K562 (cell line): ENCODE results near the gene BCAP31.

ENCODE experiments used
- CTCF ChIP-seq, 3 experiments: IDR thresholded peaks in 2 of 3; conservative IDR thresholded peaks in 1 of 3; 2 replicates each; pipeline ENCODE4 v1.5.1; 2011 to 2012; ENCODE audit warnings: low read length in 3 of 3, mild to moderate bottlenecking in 3 of 3, control low read depth in 2 of 3, improper control_type of control experiment in 1 of 3, inconsistent platforms in 1 of 3, low read depth in 1 of 3, mixed read lengths in 1 of 3, moderate library complexity in 1 of 3; ENCODE audit not compliant: insufficient read depth in 2 of 3
- CUX1 ChIP-seq: fragments of 200-800 bp; sonication (Bioruptor generic); IDR thresholded peaks from 2 replicates; pipeline ENCODE4 v1.6.1; 2016; ENCODE audit warnings: missing genetic modification characterization, missing compliant biosample characterization
- E4F1 ChIP-seq: fragments of 250-450 bp; sonication (Bioruptor Pico); IDR thresholded peaks from 2 replicates; pipeline ENCODE4 v1.5.0; 2021; ENCODE audit warnings: mild to moderate bottlenecking, borderline replicate concordance
- FOXP1 ChIP-seq: sonication (generic); formaldehyde crosslinking; IDR thresholded peaks from 2 replicates; pipeline ENCODE4 v1.8.0; 2022; ENCODE audit warnings: mild to moderate bottlenecking, missing genetic modification reagents
- HMBOX1 ChIP-seq: sonication (generic); IDR thresholded peaks from 2 replicates; pipeline ENCODE4 v1.6.1; 2016
- HNRNPUL1 ChIP-seq: fragments of 200-400 bp; formaldehyde crosslinking; IDR thresholded peaks from 2 replicates; pipeline ENCODE4 v1.6.1; 2017; ENCODE audit warnings: low read length
- POLR2A ChIP-seq: fragments of 450-650 bp; conservative IDR thresholded peaks from 2 replicates; pipeline ENCODE4 v1.6.1; 2016
- TAF1 ChIP-seq: IDR thresholded peaks from 2 replicates; pipeline ENCODE4 v1.6.1; 2011; ENCODE audit warnings: mild to moderate bottlenecking, low read length, moderate library complexity; ENCODE audit not compliant: insufficient read depth, control insufficient read depth, severe bottlenecking; ENCODE audit errors: extremely low read depth
- TBP ChIP-seq: optimal IDR thresholded peaks from 2 replicates; pipeline ENCODE3; 2011; ENCODE audit warnings: low read depth, low read length, improper control_type of control experiment
- ZNF143 ChIP-seq: sonication (generic); formaldehyde crosslinking; IDR thresholded peaks from 2 replicates; pipeline ENCODE4 v1.9.0; 2022; ENCODE audit warnings: mild to moderate bottlenecking, missing genetic modification reagents

- TF ChIP-seq FOXP1 (CRISPR knock-in tag) (no peak), HMBOX1 (no peak), TBP (no peak), POLR2A (0 out of 2 replicates have a peak, but pooled peaks have one; percentile 19), CUX1 (CRISPR knock-in tag) (no peak), HNRNPUL1 (no peak), E4F1 (CRISPR knock-in tag) (no peak), ZNF143 (no peak), TAF1 (no peak), CTCF (IDR thresholded peaks at IDR 0.05 in 2 of 3, conservative IDR thresholded peaks at IDR 0.05 in 1 of 3; ENCODE audit: insufficient read depth in 2 of 3, low read depth in 1 of 3, low read length in 3 of 3) (no peak)
These were observed 31.5 kb downstream of the BCAP31 start for GRCh38 chrX:153692611-153693156.
